Activated gamma-delta T cell treated with anti-CD3 and anti-CD28 coated beads, Interleukin-2, amount 50 U/mL, for 16 hours (primary cell): ENCODE results near the gene HSD11B1L.

ENCODE experiments used
- DNase-seq: peaks from one replicate; pipeline ENCODE4 v3.0.0-alpha.2; 2020; ENCODE audit warnings: low read depth

Gene HSD11B1L

GRCh38 chr19:5680437-5681368, at the start of gene HSD11B1L, which contains the start of gene MICOS13:
Gene HSD11B1L, plus strand, starts transcription at chr19:5681027. Its CDS starts 3,806 bp downstream, at chr19:5684833.
Gene MICOS13, minus strand, starts transcription at chr19:5680516. Its CDS starts 30 bp downstream, at chr19:5680486.
- DNase-seq: peak; percentile 95

DNA sequence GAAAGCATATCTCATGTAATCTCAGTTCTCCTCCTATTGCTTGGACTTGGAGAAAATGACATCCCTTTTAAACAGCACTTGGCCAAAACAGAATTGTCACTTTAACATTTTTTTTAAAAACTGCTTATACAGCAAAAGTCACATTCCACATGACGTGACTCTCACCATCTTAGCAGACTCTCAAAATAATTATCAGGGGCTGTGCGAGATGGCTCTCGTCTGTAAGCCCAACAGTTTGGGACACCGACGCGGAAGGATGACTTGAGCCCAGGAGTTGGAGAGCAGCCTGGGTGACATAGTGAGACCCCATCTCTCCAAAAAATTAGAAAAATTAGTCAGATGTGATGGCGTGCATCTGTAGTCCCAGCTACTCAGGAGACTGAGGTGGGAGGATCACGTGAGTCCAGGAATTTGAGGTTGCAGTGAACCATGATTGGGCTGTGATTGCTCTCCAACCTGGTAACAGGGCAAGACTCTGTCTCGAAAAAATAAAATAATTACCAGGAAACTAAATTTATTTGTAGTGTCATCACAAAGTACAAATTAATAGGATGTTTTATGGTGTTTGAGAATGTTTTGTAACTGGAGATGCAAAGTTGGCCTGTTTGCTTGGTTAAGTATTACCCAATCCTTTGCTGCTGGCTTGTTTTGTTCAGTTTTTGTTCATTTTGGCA, 49.1 kb upstream of the HSD11B1L start:
- DNase-seq: no peak

DNA sequence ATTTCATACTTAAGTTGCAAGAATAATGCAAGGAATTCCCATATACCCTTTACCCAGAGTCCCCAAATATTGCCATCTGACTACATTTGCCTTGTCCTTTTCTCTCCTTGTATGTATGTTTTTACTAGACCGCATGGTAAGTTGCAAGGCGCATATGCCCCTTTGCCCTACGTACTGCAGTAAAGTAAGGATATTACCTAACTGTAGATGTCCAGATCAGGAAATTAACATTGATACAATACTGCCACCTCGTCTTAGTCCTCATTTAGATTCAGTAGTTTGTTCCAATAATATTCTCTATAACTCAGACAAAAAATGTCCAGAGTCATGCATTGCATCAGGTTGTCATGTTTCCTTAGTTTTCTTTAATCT, 48.6 kb upstream of the HSD11B1L start:
- no peak for DNase-seq

GRCh38 chr19:5632657-5633056, 48.2 kb upstream of the HSD11B1L start:
- DNase-seq: no peak

- no peak for DNase-seq
Observed at GRCh38 chr19:5635427-5635826, 45.4 kb upstream of the HSD11B1L start.

DNA sequence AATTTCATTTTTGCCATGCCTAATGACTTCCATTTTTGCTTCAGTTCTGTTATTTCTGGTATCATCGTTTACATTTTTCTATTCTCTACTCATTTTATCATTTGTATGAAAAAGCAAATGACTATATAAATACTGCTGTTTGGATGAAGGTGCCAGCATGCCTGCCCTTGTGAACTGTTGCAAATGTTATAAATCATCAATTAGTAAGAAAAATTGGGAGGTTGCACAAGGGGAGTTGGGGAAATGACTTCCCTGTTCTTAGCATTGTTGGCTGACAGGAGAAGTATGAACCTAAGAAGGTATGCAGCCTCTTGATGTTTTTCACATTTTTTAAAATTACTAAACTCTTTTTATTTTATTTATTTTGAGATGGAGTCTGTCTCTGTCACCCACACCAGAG, 42.9 kb upstream of the HSD11B1L start:
- no peak for DNase-seq

- DNase-seq: no peak
Observed at GRCh38 chr19:5641171-5641570, 39.7 kb upstream of the HSD11B1L start.

- no peak for DNase-seq
Observed at GRCh38 chr19:5642204-5642603, 38.6 kb upstream of the HSD11B1L start.

DNA sequence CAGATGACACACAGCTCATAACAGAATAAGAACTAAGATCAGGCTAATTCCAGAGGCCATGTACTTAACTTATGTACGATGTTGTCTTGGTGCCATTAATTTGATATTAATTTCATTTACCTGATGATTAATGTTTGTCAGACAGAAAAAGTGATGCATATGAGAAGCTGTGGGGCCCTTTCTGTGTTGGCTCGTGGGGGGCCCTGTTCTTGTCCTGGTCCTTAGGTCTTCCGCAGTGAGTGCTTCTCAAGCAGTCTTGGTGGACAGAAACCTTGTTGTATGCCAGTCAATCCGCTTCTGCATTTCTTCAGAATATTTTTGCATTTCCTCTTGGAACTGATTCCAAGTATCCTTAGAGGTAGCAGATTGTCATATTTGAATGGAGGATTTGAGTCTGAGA, 37.8 kb upstream of the HSD11B1L start:
- no peak for DNase-seq

- no peak for DNase-seq
Observed at GRCh38 chr19:5644037-5644436, 36.8 kb upstream of the HSD11B1L start.

- no peak for DNase-seq
Observed at GRCh38 chr19:5645409-5645808, 35.4 kb upstream of the HSD11B1L start.

DNA sequence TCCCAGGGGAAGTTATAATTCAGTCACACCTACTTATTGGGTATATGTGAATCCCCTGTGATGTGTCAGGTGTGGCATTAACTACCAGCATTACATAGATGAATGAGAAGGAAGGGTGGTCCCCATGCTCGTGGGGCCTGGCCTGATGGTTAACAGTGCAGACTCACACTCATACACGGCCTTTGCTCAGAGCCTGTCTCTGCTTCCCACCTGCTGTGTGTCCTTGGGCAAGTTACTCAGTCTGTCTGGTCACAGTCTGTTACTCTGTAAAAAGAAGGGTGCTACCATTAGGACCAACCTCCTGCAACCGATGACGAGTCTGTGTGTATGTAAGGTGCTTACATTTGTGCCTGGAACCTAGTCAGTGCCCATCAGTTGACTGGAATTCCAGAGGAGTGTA, 34.1 kb upstream of the HSD11B1L start:
- no peak for DNase-seq

- DNase-seq: no peak
Observed at GRCh38 chr19:5648464-5648863, 32.4 kb upstream of the HSD11B1L start.

- no peak for DNase-seq
Observed at GRCh38 chr19:5651361-5651760, 29.5 kb upstream of the HSD11B1L start.

DNA sequence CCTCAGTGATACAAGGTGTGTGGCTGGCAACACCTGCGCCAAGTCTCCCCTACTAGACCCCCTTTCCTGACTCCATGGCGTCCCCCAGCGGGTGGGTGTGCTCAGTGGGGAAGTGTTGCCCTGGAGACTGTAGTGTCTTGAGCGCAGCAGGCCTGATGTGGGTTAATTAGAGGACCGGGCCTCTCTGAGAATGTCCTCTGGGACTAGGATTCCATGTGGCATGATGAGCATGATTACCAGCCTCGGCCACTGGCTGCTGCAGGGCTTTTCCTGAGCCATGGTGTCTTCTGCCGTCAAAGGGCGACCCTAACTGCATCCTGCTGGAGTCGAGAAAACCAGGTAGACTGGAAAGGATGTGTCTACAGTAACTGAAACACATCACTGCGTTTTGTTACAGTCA, 28.6 kb upstream of the HSD11B1L start:
- DNase-seq: no peak

DNA sequence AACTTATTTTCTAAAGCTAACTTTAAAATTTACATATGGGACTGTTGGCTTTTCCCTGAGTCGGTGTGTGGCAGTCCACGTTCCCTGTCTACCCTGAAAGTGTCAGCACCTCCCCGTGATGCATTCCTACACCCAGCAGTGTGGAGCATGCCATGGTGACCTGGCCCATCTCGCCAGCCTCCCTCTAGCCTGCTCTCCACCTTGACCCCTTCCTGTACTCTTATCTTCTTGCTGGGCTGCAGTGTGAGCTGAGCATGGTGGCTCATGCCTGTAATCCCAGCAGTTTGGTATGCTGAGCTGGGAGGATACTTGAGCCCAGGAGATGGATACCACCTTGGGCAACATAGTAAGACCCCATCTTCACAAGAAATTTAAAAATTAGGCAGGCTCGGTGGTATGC, 25.9 kb upstream of the HSD11B1L start:
- DNase-seq: no peak

- no peak for DNase-seq
Observed at GRCh38 chr19:5655412-5655811, 25.4 kb upstream of the HSD11B1L start.

DNA sequence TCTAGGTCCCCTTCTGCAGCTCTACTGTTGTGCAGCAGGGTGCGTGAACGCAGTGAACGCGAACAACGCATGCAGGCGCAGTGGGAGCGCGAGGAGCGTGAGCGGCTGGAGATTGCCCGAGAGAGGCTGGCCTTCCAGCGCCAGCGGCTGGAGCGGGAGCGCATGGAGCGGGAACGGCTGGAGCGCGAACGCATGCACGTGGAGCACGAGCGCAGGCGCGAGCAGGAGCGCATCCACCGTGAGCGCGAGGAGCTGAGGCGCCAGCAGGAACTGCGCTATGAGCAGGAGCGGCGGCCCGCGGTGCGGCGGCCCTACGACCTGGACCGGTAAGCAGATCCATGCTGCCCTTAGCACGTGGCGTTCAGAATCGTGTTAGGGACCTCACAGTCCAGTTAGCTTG, 19.3 kb upstream of the HSD11B1L start:
- no peak for DNase-seq

- DNase-seq: no peak
Observed at GRCh38 chr19:5663904-5664303, 16.9 kb upstream of the HSD11B1L start.

DNA sequence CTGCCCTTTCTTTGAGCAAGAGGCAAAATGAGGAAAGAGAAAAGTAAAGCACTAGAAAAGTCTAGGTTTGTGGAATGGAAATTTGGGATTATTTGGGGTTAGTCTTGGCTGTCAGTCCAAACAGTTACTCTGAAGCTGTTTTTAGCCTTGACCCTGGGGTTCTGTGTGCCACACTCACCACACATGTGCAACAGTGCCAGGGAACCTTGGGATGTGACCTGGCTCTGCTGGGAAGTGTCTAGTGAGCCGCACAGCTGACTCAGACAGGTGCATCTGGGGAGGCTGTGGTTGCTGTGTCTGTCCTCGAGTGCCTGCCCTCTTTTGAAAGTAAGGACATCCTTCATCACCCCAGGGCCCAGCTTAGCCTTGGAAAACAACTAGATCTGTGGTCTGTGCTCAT, 16.3 kb upstream of the HSD11B1L start:
- no peak for DNase-seq

- DNase-seq: no peak
Observed at GRCh38 chr19:5665781-5666513, 14.9 kb upstream of the HSD11B1L start.

DNA sequence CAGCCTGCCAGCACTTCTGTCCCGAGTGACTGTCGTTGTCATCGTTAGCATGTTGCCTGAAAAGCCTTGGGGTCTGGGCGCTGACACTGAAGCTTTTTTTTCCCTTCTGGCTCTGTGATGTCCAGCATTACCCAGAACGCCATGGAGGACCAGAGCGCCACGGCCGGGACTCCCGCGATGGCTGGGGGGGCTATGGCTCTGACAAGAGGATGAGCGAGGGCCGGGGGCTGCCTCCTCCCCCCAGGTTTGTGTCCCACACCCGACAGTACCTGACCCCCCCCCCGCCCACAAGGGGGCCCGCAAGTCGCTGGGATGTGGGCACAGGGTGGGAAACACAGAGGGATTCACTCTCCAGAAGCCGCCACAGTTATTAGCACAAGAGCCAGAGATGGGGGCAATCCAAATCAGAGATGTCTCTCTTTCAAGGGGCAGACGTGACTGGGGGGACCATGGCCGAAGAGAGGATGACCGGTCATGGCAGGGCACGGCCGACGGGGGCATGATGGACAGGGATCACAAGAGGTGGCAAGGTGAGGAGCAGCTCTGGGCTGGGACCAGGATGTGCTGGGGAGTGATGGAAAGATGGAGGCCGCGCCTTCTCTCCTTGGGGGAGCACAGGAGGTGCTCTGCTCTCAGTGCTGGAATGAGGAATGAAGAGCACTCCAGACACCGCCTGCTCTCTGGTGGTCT, 13.8 kb upstream of the HSD11B1L start:
- no peak for DNase-seq
